GM06990 (cell line): Measurements from ENCODE around the gene WDR45B.

Experiments used
- DNase-seq: peaks from one replicate; pipeline ENCODE4 v3.0.0-alpha.2; 2011; ENCODE audit not compliant: insufficient read length; ENCODE audit errors: extremely low read depth
- H3K27me3 ChIP-seq: replicated peaks from 2 replicates; pipeline ENCODE4 v1.6.0; 2011; ENCODE audit warnings: low read length; ENCODE audit not compliant: control insufficient read depth, insufficient read depth
- H3K36me3 ChIP-seq: 2 replicates; pipeline ENCODE4 v1.5.1; 2011; ENCODE audit warnings: low read length; ENCODE audit not compliant: control insufficient read depth, insufficient read depth
- H3K4me3 ChIP-seq: replicated peaks from 2 replicates; pipeline ENCODE4 v1.5.1; 2011; ENCODE audit warnings: low read depth, mild to moderate bottlenecking, control low read depth, low read length
- CTCF ChIP-seq: IDR thresholded peaks from 2 replicates; pipeline ENCODE4 v1.5.1; 2011; ENCODE audit warnings: low read length, control low read depth, mild to moderate bottlenecking, inconsistent platforms; ENCODE audit not compliant: insufficient read depth, poor library complexity, severe bottlenecking

Gene WDR45B

GRCh38 chr17:82653651-82654528 is 5.6 kb upstream of the WDR45B start:
- Histone ChIP-seq H3K36me3 (no peaks in the 10 kb centered on the region), H3K27me3 (no peaks in the 10 kb centered on the region), H3K4me3 (no peak overlapping the region)
- no peak for DNase-seq
- TF ChIP-seq CTCF = no peak

- no peak for DNase-seq
- TF ChIP-seq CTCF = no peak
- Histone ChIP-seq H3K4me3 (no peak overlapping the region), H3K36me3 (no peaks in the 10 kb centered on the region), H3K27me3 (no peaks in the 10 kb centered on the region)
These were observed 2.5 kb upstream of the WDR45B start for GRCh38 chr17:82650723-82651122.

- H3K36me3 ChIP-seq = no peaks in the 10 kb centered on the region
- TF ChIP-seq CTCF = no peak
- H3K27me3 ChIP-seq = no peaks in the 10 kb centered on the region
- DNase-seq = no peak
- H3K4me3 ChIP-seq = no peak overlapping the region
These were observed 1.4 kb upstream of the WDR45B start for GRCh38 chr17:82649501-82650261.

GRCh38 chr17:82648742-82649331 is 593 bp upstream of the WDR45B start:
- no peaks in the 10 kb centered on the region for H3K27me3 ChIP-seq
- H3K36me3 ChIP-seq = peaks cover 3% of the 10 kb centered on the region
- H3K4me3 ChIP-seq = peak overlapping the region; percentile 50
- DNase-seq = peak; percentile 43
- no peak for TF ChIP-seq CTCF

- peak; percentile 53 for DNase-seq
- Histone ChIP-seq H3K4me3 (peak overlapping the region; percentile 71), H3K27me3 (no peaks in the 10 kb centered on the region), H3K36me3 (peaks cover 7% of the 10 kb centered on the region)
- TF ChIP-seq CTCF = peak; percentile 33
These were observed 565 bp downstream of the WDR45B start for GRCh38 chr17:82647593-82648164.
